ENCODE results near the gene LPP. TPM values are rescaled to one million over a fixed set of nuclear protein-coding genes. Genes with fewer than 3 reads are reported as not detected.

LPP gene
- total and polyA plus RNA-seq, 2 of the 4 experiments (the other 2 are of a cell fraction), result 16.0 to 130 TPM

GRCh38 chr3:188339410-188340295 lies 185.7 kb downstream of the LPP start:
- peaks cover 56% of the 10 kb centered on the region for H4K20me1 ChIP-seq (ENCODE audit: insufficient read depth, low read length)
- TF ChIP-seq USF2 (IDR thresholded peaks at IDR 0.05; ENCODE audit: low read depth, low read length) (no peak), CEBPB (IDR thresholded peaks at IDR 0.05; ENCODE audit: low read depth, low read length) (no peak), RCOR1 (IDR thresholded peaks at IDR 0.05; ENCODE audit: insufficient replicate concordance, low read length) (no peak), RAD21 (IDR thresholded peaks at IDR 0.05; ENCODE audit: low read length) (no peak), SMC3 (IDR thresholded peaks at IDR 0.05; ENCODE audit: low read depth, low read length) (no peak), MAZ (IDR thresholded peaks at IDR 0.05; ENCODE audit: borderline replicate concordance, low read depth, low read length) (no peak), CHD1 (IDR thresholded peaks at IDR 0.05; ENCODE audit: low read depth, low read length) (no peak), POLR2A (IDR thresholded peaks at IDR 0.05; ENCODE audit: low read depth, low read length) (no peak), NFE2L2 (IDR thresholded peaks at IDR 0.05; ENCODE audit: low read depth, low read length) (no peak), BHLHE40 (IDR thresholded peaks at IDR 0.05; ENCODE audit: low read depth, low read length) (no peak), RFX5 (IDR thresholded peaks at IDR 0.05; ENCODE audit: low read depth, low read length) (no peak)
- TF ChIP-seq, protein P1, sequence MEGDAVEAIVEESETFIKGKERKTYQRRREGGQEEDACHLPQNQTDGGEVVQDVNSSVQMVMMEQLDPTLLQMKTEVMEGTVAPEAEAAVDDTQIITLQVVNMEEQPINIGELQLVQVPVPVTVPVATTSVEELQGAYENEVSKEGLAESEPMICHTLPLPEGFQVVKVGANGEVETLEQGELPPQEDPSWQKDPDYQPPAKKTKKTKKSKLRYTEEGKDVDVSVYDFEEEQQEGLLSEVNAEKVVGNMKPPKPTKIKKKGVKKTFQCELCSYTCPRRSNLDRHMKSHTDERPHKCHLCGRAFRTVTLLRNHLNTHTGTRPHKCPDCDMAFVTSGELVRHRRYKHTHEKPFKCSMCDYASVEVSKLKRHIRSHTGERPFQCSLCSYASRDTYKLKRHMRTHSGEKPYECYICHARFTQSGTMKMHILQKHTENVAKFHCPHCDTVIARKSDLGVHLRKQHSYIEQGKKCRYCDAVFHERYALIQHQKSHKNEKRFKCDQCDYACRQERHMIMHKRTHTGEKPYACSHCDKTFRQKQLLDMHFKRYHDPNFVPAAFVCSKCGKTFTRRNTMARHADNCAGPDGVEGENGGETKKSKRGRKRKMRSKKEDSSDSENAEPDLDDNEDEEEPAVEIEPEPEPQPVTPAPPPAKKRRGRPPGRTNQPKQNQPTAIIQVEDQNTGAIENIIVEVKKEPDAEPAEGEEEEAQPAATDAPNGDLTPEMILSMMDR (conservative IDR thresholded peaks at IDR 0.05; ENCODE audit: low read depth, low read length), result no peak
- peak overlapping the region; percentile 5; the same call in 1 of the 2 replicates for H4K5ac ChIP-seq (ENCODE audit: low read depth, low read length)
- no peak overlapping the region for H2BK20ac ChIP-seq (ENCODE audit: low read depth, low read length)
- ATAC-seq (ENCODE audit: low read depth), result no peak
- no peak overlapping the region for H2BK15ac ChIP-seq (ENCODE audit: low read depth, low read length)
- H3K4me1 ChIP-seq (ENCODE audit: control insufficient read depth, insufficient read depth, low read length), result peaks cover 8% of the 10 kb centered on the region; the same call in 1 of the 2 replicates
- no peaks in the 10 kb centered on the region for H3K27me3 ChIP-seq (ENCODE audit: control insufficient read depth, insufficient read depth, low read length)
- 0 out of 2 replicates have a peak overlapping the region, but pooled peaks have one; percentile 4 for H2AK5ac ChIP-seq (ENCODE audit: low read depth, low read length)
- H3K23ac ChIP-seq (ENCODE audit: low read depth, low read length), result 0 out of 2 replicates have a peak overlapping the region, but pooled peaks have one; percentile 18
- dilution Hi-C loops (cut with HindIII; ENCODE audit: low sequenced_read_pairs, unreplicated experiment), result no loop called here
- H3K4me3 ChIP-seq (ENCODE audit: insufficient read depth, low read depth, low read length), result no peak overlapping the region
- no peak overlapping the region for H3K56ac ChIP-seq (ENCODE audit: extremely low read depth, insufficient read depth, low read length)
- H3K18ac ChIP-seq (ENCODE audit: low read depth, low read length), result no peak overlapping the region; the same call in 1 of the 2 replicates
- no peak overlapping the region for H2AK9ac ChIP-seq (replicated peaks; ENCODE audit: low read depth, low read length, poor library complexity)
- CTCF ChIA-PET, result interaction anchor here (0.5 to 1.4 kb wide), 3 partner anchors 10 to 808 kb away, joined by 3 to 5 read pairs (median 4); no protein-coding TSS in a partner anchor
- H4K8ac ChIP-seq (ENCODE audit: low read depth in 2 of 2, low read length in 2 of 2), result peak overlapping the region in 1 of 2 experiments; percentile 8; a peak in 1 of 4 replicates
- no peak overlapping the region for H2BK5ac ChIP-seq (ENCODE audit: low read depth, low read length, poor library complexity, severe bottlenecking)
- H2BK120ac ChIP-seq (ENCODE audit: low read depth, low read length), result no peak overlapping the region
- H3K27ac ChIP-seq (ENCODE audit: insufficient read depth, low read length), result no peak overlapping the region
- no peak for DNase-seq
- no peaks in the 10 kb centered on the region for H3K9me3 ChIP-seq (ENCODE audit: control insufficient read depth, insufficient read depth, low read length)
- no TSS peak for BruUV-seq (replicated peaks)
- H3K9me1 ChIP-seq (ENCODE audit: insufficient read depth, low read length), result peaks cover 25% of the 10 kb centered on the region
- POLR2A ChIA-PET (ENCODE audit: unreplicated experiment), result no interaction called here
- no peak overlapping the region for H4K91ac ChIP-seq (ENCODE audit: insufficient read depth, low read depth, low read length)
- H3K14ac ChIP-seq (replicated peaks; ENCODE audit: low read depth, low read length), result no peak overlapping the region
- no peak overlapping the region for H2AFZ ChIP-seq (replicated peaks; ENCODE audit: low read length, poor library complexity)
- WGBS, 2 experiments (ENCODE audit: extremely low coverage in 2 of 2, insufficient read length in 1 of 2), result 62% methylated on average over 3 of the region's 11 CpGs; no CpG with 5 or more reads in 1 of the 2 experiments
- in situ Hi-C loops (cut with MboI; ENCODE audit: low sequenced_read_pairs), result no loop called here
- H3K4ac ChIP-seq (ENCODE audit: low read depth, low read length), result no peak overlapping the region
- intact Hi-C loops (cut with micrococcal nuclease), result loop anchor here (10.0 kb wide), 1 partner anchor 615 kb away; no protein-coding TSS in a partner anchor
- H3K9ac ChIP-seq (ENCODE audit: low read depth, low read length), result no peak overlapping the region
- H3K36me3 ChIP-seq (ENCODE audit: control insufficient read depth, insufficient read depth, low read length), result peaks cover 5% of the 10 kb centered on the region; the same call in 1 of the 2 replicates
- peaks cover 67 to 78% of the 10 kb centered on the region in 2 experiments for H3K79me1 ChIP-seq (ENCODE audit: low read depth in 1 of 2, low read length in 2 of 2)
- no peak overlapping the region for H3K4me2 ChIP-seq (ENCODE audit: low read depth, low read length)
